Activated CD4-positive, alpha-beta memory T cell treated with anti-CD3 and anti-CD28 coated beads, Interleukin-2, amount 10 ng/mL, durations not matched to agents 7 days and 5 days (primary cell): ENCODE measurements around the gene KAT8. TPM values are rescaled to one million over a fixed set of nuclear protein-coding genes. Genes with fewer than 3 reads are reported as not detected.

Experiments used
- CTCF ChIA-PET: fragments of 350-600 bp; sonication (Branson Sonifier 250); formaldehyde crosslinking; loops from one replicate; lab custom pipeline; 2021; ENCODE audit warnings: antibody characterized with exemption, inconsistent platforms; lab: Charles Lee
- POLR2A ChIA-PET: fragments of 350-600 bp; sonication (Branson Sonifier 250); formaldehyde crosslinking; loops from one replicate; lab custom pipeline; 2021; ENCODE audit warnings: antibody characterized with exemption; lab: Charles Lee
- DNase-seq: peaks from one replicate; pipeline ENCODE4 v3.0.0-alpha.2; 2020
- H3K27ac Mint-ChIP-seq: one replicate; pipeline ENCODE4 v1.8.0; 2021; ENCODE audit warnings: mild to moderate bottlenecking, mixed read lengths
- H3K27me3 Mint-ChIP-seq: one replicate; pipeline ENCODE4 v1.8.0; 2021; ENCODE audit warnings: mixed read lengths
- H3K36me3 Mint-ChIP-seq: one replicate; pipeline ENCODE4 v1.8.0; 2021; ENCODE audit warnings: low read depth, mixed read lengths
- H3K4me1 Mint-ChIP-seq: one replicate; pipeline ENCODE4 v1.8.0; 2021; ENCODE audit warnings: mixed read lengths
- H3K4me3 Mint-ChIP-seq: one replicate; pipeline ENCODE4 v1.8.0; 2021; ENCODE audit warnings: mild to moderate bottlenecking, mixed read lengths
- H3K9me3 Mint-ChIP-seq: one replicate; pipeline ENCODE4 v1.8.0; 2021; ENCODE audit warnings: mixed read lengths
- total RNA-seq, 2 experiments: library from RNA; stranded (reverse); gene quantifications; one replicate each; pipeline ENCODE4 v1.2.3, GENCODE V29; 2021

KAT8 gene
- total RNA-seq, 2 experiments from 2014 or later, result 43.7 to 44.3 TPM

DNA sequence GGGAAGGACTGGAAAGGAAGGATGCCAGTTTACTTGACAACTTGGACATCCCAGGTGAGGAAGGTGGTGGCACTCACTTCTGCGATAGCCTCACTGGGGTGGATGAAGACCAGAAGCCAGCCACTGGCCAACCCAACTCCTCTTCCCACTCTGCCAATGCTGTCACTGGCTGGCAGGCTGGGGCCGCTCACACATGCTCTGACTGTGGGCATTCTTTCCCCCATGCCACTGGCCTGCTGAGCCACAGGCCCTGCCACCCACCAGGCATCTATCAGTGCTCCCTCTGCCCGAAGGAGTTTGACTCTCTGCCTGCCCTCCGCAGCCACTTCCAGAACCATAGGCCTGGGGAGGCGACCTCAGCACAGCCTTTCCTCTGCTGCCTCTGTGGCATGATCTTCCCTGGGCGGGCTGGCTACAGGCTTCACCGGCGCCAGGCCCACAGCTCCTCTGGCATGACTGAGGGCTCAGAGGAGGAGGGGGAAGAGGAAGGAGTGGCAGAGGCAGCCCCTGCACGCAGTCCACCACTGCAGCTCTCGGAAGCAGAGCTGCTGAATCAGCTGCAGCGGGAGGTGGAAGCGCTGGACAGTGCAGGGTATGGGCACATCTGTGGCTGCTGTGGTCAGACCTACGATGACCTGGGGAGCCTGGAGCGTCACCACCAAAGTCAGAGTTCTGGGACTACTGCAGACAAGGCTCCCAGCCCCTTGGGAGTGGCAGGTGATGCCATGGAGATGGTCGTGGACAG lies 38.7 kb upstream of the KAT8 start:
- POLR2A ChIA-PET, result no interaction called here
- DNase-seq, result no peak
- H3K4me3 Mint-ChIP-seq, result no peak overlapping the region

DNA sequence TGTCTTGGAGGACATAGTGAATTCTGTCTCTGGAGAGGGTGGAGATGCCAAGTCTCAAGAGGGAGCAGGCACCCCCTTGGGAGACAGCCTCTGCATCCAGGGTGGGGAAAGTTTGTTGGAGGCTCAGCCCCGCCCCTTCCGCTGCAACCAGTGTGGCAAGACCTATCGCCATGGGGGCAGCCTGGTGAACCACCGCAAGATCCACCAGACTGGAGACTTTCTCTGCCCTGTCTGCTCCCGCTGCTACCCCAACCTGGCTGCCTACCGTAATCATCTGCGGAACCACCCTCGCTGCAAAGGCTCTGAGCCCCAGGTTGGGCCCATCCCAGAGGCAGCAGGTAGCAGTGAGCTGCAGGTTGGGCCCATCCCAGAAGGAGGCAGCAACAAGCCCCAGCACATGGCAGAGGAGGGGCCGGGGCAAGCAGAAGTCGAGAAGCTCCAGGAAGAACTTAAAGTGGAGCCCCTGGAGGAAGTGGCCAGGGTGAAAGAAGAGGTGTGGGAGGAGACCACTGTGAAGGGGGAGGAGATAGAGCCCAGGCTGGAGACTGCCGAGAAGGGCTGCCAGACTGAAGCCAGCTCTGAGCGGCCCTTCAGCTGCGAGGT lies 38.0 kb upstream of the KAT8 start:
- POLR2A ChIA-PET, result interaction anchor here (1.2 kb wide), 1 partner anchor 12 kb away, joined by 3 read pairs; no protein-coding TSS in a partner anchor
- H3K4me1 Mint-ChIP-seq, result peaks cover 32% of the 10 kb centered on the region
- CTCF ChIA-PET, result no interaction called here
- H3K27me3 Mint-ChIP-seq, result no peaks in the 10 kb centered on the region
- no peaks in the 10 kb centered on the region for H3K9me3 Mint-ChIP-seq
- H3K4me3 Mint-ChIP-seq, result no peak overlapping the region
- H3K27ac Mint-ChIP-seq, result no peak overlapping the region
- peaks cover 61% of the 10 kb centered on the region for H3K36me3 Mint-ChIP-seq
- DNase-seq, result no peak

More for the DNA sequence above, 38.7 kb upstream of the KAT8 start:
- Mint-ChIP-seq H3K9me3 (no peaks in the 10 kb centered on the region), H3K27me3 (no peaks in the 10 kb centered on the region), H3K4me1 (peaks cover 32% of the 10 kb centered on the region), H3K27ac (no peak overlapping the region), H3K36me3 (peaks cover 60% of the 10 kb centered on the region)
- CTCF ChIA-PET, result no interaction called here

DNA sequence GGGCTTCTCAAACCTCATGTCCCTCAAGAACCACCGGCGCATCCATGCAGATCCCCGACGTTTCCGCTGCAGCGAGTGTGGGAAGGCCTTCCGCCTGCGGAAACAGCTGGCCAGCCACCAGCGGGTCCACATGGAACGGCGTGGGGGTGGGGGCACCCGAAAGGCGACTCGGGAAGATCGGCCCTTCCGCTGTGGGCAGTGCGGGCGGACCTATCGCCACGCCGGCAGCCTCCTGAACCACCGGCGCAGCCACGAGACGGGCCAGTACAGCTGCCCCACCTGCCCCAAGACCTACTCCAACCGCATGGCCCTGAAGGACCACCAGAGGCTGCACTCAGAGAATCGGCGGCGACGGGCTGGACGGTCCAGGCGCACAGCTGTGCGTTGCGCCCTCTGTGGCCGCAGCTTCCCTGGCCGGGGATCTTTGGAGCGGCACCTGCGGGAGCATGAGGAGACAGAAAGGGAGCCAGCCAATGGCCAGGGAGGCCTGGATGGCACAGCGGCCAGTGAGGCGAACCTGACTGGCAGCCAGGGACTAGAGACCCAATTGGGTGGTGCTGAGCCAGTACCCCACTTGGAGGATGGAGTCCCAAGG lies 37.3 kb upstream of the KAT8 start:
- CTCF ChIA-PET, result no interaction called here
- Mint-ChIP-seq H3K27ac (no peak overlapping the region), H3K36me3 (peaks cover 54% of the 10 kb centered on the region), H3K4me1 (peaks cover 25% of the 10 kb centered on the region), H3K27me3 (no peaks in the 10 kb centered on the region), H3K4me3 (no peak overlapping the region), H3K9me3 (no peaks in the 10 kb centered on the region)
- DNase-seq, result no peak
- POLR2A ChIA-PET, result interaction anchor here (1.2 kb wide), 1 partner anchor 11 kb away, joined by 3 read pairs; no protein-coding TSS in a partner anchor

DNA sequence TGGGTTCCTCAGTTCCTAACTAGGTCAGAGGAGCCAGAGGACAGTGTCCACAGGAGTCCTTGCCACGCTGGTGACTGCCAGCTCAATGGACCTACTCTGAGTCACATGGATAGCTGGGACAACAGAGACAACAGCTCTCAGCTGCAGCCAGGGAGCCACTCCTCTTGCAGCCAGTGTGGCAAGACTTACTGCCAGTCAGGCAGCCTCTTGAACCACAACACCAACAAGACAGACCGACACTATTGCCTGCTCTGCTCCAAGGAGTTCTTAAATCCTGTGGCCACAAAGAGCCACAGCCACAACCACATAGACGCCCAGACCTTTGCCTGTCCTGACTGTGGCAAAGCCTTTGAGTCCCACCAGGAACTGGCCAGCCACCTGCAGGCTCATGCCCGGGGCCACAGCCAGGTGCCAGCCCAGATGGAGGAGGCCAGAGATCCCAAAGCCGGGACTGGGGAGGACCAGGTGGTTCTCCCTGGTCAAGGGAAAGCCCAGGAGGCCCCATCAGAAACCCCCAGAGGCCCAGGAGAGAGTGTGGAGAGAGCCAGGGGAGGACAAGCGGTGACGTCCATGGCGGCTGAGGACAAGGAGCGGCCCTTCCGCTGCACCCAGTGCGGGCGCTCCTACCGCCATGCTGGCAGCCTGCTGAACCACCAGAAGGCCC lies 36.6 kb upstream of the KAT8 start:
- H3K27ac Mint-ChIP-seq, result no peak overlapping the region
- no peak for DNase-seq
- no peak overlapping the region for H3K4me3 Mint-ChIP-seq
- CTCF ChIA-PET, result no interaction called here
- H3K27me3 Mint-ChIP-seq, result no peaks in the 10 kb centered on the region
- POLR2A ChIA-PET, result interaction anchor here (1.1 to 1.2 kb wide), 2 partner anchors 11 kb away, joined by 3 read pairs; no protein-coding TSS in a partner anchor
- peaks cover 19% of the 10 kb centered on the region for H3K4me1 Mint-ChIP-seq
- H3K9me3 Mint-ChIP-seq, result no peaks in the 10 kb centered on the region
- H3K36me3 Mint-ChIP-seq, result peaks cover 56% of the 10 kb centered on the region

DNA sequence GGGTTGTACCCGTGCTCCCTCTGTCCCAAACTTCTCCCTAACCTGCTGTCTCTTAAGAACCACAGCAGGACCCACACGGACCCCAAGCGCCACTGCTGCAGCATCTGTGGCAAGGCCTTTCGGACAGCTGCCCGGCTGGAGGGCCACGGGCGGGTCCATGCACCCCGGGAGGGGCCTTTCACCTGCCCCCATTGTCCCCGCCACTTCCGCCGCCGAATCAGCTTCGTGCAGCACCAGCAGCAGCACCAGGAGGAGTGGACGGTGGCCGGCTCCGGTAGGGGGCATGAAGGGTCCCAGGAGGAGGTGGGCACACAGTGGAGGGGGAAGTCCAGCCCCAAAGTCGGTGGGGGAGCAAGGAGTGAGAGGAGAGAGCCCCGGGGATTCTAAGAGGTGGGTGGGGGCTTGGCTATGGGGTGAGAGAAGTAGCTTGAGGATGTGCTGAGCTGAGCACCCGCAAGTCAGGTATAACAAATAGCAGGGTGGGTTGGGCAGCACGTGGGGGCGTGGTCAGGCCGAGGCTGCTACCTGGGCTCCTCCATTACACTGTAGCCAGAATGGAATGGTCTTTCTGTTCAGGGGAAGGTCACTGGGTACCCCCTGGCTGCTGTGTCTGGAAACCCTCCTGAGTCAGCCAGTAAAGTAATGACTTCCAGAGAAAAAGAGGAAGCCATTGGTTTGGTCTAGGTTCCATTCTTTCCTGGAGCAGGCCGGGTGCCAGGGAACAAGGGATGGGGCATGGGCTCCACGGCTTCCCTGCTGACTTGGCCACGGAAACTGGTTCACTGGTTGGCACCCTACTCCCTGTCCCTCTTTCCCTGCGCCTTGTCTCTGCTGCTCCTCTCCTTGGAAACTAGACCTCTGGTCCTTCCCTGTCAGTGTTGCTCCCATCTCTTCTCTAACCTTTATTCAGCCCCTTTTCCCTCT lies 35.8 kb upstream of the KAT8 start:
- no peak overlapping the region for H3K4me3 Mint-ChIP-seq
- DNase-seq, result no peak
- peaks cover 13% of the 10 kb centered on the region for H3K4me1 Mint-ChIP-seq
- peaks cover 53% of the 10 kb centered on the region for H3K36me3 Mint-ChIP-seq
- ChIA-PET CTCF (no interaction called here), POLR2A (interaction anchor here (1.1 kb wide), 1 partner anchor 10 kb away, joined by 3 read pairs; no protein-coding TSS in a partner anchor)
- H3K27me3 Mint-ChIP-seq, result no peaks in the 10 kb centered on the region
- H3K27ac Mint-ChIP-seq, result no peak overlapping the region
- H3K9me3 Mint-ChIP-seq, result no peaks in the 10 kb centered on the region

DNA sequence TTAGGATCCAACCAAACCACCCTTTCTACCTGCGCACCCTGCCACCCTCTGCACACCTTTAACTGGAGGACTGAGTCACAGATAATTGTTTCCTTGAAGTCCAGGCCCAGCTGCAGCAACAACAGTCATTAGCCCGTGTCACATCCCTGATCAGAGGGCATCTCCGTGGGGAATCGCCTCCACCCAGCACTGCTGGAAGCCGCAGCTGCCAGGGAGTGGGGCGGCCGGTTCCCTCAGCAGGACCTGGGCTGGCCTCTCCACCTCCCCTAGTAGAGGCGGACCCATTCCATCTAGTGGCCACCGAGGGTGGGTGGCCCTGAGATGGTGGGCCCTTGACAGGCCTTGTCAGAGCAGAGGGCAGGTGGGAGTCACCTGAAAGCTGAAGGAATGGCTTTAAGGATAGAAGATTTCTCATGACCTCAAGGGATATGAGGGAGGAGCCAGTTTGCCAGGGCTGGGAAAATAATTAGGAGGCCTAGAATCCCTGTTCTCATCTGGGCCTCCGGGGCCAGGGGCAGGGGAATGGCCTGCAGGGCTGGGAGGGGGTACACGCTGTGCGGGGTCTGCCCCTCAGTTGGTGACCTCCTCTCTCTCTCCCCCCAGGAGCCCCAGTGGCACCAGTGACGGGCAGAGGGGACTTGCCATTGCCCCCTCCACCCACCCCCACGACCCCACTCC lies 35.0 kb upstream of the KAT8 start:
- Mint-ChIP-seq H3K27me3 (no peaks in the 10 kb centered on the region), H3K4me3 (no peak overlapping the region), H3K27ac (no peak overlapping the region), H3K9me3 (no peaks in the 10 kb centered on the region), H3K36me3 (peaks cover 45% of the 10 kb centered on the region), H3K4me1 (peaks cover 13% of the 10 kb centered on the region)
- CTCF ChIA-PET, result no interaction called here
- no peak for DNase-seq
- POLR2A ChIA-PET, result no interaction called here

DNA sequence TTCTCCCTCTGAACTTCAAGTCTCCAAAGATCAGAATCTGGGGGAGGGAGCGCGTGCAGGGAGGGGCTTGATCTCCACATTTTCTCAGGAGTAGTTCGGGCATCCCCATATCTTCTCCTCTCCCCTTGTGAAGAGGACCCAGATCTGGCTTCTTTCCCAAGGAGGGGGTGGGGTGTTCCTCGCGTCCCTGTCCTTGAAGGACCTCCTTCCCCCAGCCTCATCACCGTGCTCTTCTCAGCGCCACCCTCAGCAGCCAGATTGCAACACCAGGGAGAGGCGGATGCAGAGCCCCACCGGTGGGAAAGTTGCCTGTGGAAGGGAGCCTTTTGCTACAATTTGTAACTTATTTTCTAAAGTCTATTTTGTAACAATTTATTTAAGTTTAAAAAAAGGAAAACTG lies 34.4 kb upstream of the KAT8 start:
- DNase-seq, result no peak
- Mint-ChIP-seq H3K4me3 (no peak overlapping the region), H3K27me3 (no peaks in the 10 kb centered on the region), H3K4me1 (peaks cover 12% of the 10 kb centered on the region), H3K9me3 (no peaks in the 10 kb centered on the region), H3K27ac (no peak overlapping the region), H3K36me3 (peaks cover 39% of the 10 kb centered on the region)
- ChIA-PET CTCF (no interaction called here), POLR2A (interaction anchor here (1.8 kb wide), 1 partner anchor 9 kb away, joined by 7 read pairs; the partner anchor contains the start of genes ZNF646 and ZNF668)

DNA sequence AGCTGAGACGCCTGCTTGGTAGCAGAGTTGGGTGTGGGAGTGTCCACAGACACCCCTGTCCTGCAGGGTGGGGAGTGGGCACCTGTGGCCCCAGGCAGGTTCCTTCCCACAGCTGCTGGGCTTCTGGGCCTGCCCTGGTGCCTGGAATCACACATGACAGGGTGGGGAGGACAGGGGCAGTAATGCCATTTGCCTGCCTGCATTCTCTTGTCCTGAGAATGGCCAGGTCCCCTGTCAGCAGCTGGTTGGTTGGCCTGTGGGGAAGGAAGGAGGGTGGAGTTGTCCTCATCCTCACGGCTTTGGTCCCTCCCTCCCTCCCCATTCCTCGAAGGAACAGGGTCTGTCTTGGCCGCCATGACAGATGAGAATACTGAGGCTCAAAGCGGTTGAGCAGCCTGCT lies 33.9 kb upstream of the KAT8 start:
- POLR2A ChIA-PET, result interaction anchor here (1.8 kb wide), 1 partner anchor 10 kb away, joined by 7 read pairs; the partner anchor contains the start of genes ZNF646 and ZNF668
- Mint-ChIP-seq H3K4me3 (no peak overlapping the region), H3K36me3 (peaks cover 34% of the 10 kb centered on the region), H3K27ac (no peak overlapping the region), H3K4me1 (peaks cover 11% of the 10 kb centered on the region), H3K27me3 (no peaks in the 10 kb centered on the region), H3K9me3 (no peaks in the 10 kb centered on the region)
- no peak for DNase-seq
- CTCF ChIA-PET, result no interaction called here

DNA sequence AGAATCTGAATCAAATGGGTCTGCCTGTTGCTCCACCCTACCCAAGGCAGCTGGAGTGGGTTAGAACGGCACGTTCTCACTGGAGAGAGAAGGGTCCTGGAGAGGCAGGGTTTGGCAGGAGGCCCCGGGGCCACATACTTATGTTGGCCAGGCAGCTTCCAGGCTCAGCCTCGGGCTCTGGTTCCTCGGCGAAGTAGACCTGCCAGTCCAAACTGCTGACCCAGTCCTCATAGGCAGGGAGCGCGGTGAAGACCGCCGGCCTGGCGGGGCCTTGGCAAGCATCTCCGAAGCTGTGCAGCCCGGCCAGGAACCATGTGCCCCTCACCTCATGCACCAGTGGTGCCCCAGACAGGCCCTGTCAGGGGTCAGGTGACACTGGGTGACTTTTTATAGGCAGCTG lies 33.5 kb upstream of the KAT8 start:
- Mint-ChIP-seq H3K27me3 (no peaks in the 10 kb centered on the region), H3K27ac (no peak overlapping the region), H3K9me3 (no peaks in the 10 kb centered on the region), H3K36me3 (peaks cover 30% of the 10 kb centered on the region), H3K4me1 (peaks cover 8% of the 10 kb centered on the region), H3K4me3 (no peak overlapping the region)
- ChIA-PET POLR2A (interaction anchor here (1.8 kb wide), 1 partner anchor 10 kb away, joined by 7 read pairs; the partner anchor contains the start of genes ZNF646 and ZNF668), CTCF (no interaction called here)
- no peak for DNase-seq

DNA sequence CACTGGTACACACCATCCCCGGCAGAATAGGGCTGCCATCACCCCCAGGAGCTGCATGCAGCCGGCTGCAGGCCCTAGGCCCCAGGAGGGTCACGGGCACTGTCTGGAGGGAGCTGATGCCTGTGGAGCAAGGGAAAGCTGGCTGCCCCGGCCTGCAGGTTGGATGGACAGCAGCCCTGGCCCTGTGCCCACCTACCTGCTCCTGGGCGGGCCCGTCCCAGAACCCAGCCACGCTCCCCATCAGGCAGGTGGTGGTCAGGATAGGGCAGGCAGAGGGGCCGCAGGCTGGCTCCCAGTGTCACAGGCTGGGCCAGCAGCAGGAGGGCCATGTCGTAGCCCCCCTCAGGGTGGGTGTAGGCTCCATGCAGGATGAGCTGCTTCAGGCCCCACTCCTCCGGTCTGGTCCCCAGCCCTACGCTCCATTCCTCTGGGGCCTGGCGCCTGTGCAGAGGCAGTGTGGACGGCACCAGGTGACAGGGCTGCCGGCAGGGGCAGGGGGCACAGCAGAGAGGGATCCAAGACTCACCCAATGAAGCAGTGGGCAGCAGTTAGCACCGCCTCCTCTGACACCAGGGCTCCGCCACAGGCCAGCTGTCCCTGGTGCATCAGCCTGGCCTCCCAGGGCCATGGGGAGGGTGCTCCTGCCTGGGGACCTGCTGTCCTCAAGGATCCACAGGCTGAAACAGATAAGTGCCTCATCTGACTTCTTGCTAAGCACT lies 32.7 kb upstream of the KAT8 start:
- peaks cover 7% of the 10 kb centered on the region for H3K4me1 Mint-ChIP-seq
- no peaks in the 10 kb centered on the region for H3K27me3 Mint-ChIP-seq
- H3K9me3 Mint-ChIP-seq, result no peaks in the 10 kb centered on the region
- no peak overlapping the region for H3K27ac Mint-ChIP-seq
- H3K4me3 Mint-ChIP-seq, result no peak overlapping the region
- DNase-seq, result no peak
- ChIA-PET POLR2A (interaction anchor here (1.8 kb wide), 1 partner anchor 11 kb away, joined by 7 read pairs; the partner anchor contains the start of genes ZNF646 and ZNF668), CTCF (no interaction called here)
- peaks cover 22% of the 10 kb centered on the region for H3K36me3 Mint-ChIP-seq

DNA sequence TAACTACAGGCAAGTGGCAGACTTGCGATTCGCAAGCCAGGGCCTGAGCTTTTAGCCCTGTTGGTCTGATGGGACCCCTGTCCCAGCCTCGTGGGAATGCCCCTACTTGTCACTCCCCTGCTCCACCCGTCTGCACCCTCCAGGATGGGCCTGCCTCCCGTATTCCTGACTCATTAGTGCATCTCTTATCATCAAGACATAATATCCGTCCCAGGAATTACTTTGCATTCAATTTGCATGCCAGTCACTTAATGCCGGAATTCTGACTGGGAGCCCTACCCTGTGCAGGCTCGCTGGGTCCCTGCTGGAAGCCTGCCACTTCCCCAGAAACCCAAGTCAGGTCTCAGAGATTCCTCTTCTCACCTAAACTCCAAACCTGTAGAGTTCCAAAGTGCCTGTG lies 32.1 kb upstream of the KAT8 start:
- POLR2A ChIA-PET, result no interaction called here
- Mint-ChIP-seq H3K9me3 (no peaks in the 10 kb centered on the region), H3K4me3 (no peak overlapping the region), H3K36me3 (peaks cover 21% of the 10 kb centered on the region), H3K27me3 (no peaks in the 10 kb centered on the region), H3K4me1 (peaks cover 7% of the 10 kb centered on the region), H3K27ac (no peak overlapping the region)
- CTCF ChIA-PET, result no interaction called here
- DNase-seq, result no peak
